Measurements from ENCODE around the gene INS. TPM values are rescaled to one million over a fixed set of nuclear protein-coding genes. Genes with fewer than 3 reads are reported as not detected.
A peak's percentile ranks its signal among the peaks of the same experiment; 100 is the strongest.

Gene INS
- total and polyA plus RNA-seq, 2 of the 13 experiments (the other 11 are each of a cell fraction or from before 2014, with no cell fraction given): not detected

DNA sequence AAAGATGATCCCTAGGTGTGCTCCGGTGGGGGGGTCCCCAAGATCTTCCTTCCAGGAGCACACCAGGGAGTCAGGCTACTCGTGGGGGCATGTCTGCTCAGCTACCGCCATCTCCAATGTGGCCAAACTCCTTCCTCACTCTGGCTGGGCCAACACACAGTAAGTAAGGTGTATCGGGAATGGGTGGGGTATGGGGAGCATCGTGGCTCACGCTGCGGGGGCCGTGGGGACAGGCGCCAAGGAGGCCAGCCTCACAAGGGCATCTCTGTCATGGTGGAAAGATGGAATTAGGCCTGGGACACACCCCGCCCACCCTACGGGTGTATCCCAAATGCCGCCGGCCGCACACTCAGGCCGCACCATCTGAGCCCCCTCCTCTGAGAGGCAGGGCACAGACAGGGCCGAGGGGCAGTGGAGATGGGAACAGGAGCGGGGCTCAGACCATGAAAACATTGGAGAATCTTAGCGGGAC, 30.1 kb downstream of the INS start (continued):
- TF ChIP-seq, protein P1, sequence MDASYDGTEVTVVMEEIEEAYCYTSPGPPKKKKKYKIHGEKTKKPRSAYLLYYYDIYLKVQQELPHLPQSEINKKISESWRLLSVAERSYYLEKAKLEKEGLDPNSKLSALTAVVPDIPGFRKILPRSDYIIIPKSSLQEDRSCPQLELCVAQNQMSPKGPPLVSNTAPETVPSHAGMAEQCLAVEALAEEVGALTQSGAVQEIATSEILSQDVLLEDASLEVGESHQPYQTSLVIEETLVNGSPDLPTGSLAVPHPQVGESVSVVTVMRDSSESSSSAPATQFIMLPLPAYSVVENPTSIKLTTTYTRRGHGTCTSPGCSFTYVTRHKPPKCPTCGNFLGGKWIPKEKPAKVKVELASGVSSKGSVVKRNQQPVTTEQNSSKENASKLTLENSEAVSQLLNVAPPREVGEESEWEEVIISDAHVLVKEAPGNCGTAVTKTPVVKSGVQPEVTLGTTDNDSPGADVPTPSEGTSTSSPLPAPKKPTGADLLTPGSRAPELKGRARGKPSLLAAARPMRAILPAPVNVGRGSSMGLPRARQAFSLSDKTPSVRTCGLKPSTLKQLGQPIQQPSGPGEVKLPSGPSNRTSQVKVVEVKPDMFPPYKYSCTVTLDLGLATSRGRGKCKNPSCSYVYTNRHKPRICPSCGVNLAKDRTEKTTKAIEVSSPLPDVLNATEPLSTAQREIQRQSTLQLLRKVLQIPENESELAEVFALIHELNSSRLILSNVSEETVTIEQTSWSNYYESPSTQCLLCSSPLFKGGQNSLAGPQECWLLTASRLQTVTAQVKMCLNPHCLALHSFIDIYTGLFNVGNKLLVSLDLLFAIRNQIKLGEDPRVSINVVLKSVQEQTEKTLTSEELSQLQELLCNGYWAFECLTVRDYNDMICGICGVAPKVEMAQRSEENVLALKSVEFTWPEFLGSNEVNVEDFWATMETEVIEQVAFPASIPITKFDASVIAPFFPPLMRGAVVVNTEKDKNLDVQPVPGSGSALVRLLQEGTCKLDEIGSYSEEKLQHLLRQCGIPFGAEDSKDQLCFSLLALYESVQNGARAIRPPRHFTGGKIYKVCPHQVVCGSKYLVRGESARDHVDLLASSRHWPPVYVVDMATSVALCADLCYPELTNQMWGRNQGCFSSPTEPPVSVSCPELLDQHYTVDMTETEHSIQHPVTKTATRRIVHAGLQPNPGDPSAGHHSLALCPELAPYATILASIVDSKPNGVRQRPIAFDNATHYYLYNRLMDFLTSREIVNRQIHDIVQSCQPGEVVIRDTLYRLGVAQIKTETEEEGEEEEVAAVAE (CRISPR knock-in tag; IDR thresholded peaks at IDR 0.05; ENCODE audit: borderline replicate concordance): no peak; the same call in 1 of the 2 replicates
- TF ChIP-seq, protein P2, sequence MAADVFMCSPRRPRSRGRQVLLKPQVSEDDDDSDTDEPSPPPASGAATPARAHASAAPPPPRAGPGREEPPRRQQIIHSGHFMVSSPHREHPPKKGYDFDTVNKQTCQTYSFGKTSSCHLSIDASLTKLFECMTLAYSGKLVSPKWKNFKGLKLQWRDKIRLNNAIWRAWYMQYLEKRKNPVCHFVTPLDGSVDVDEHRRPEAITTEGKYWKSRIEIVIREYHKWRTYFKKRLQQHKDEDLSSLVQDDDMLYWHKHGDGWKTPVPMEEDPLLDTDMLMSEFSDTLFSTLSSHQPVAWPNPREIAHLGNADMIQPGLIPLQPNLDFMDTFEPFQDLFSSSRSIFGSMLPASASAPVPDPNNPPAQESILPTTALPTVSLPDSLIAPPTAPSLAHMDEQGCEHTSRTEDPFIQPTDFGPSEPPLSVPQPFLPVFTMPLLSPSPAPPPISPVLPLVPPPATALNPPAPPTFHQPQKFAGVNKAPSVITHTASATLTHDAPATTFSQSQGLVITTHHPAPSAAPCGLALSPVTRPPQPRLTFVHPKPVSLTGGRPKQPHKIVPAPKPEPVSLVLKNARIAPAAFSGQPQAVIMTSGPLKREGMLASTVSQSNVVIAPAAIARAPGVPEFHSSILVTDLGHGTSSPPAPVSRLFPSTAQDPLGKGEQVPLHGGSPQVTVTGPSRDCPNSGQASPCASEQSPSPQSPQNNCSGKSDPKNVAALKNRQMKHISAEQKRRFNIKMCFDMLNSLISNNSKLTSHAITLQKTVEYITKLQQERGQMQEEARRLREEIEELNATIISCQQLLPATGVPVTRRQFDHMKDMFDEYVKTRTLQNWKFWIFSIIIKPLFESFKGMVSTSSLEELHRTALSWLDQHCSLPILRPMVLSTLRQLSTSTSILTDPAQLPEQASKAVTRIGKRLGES (CRISPR knock-in tag; IDR thresholded peaks at IDR 0.05; ENCODE audit: borderline replicate concordance): no peak
- TF ChIP-seq, protein P3, sequence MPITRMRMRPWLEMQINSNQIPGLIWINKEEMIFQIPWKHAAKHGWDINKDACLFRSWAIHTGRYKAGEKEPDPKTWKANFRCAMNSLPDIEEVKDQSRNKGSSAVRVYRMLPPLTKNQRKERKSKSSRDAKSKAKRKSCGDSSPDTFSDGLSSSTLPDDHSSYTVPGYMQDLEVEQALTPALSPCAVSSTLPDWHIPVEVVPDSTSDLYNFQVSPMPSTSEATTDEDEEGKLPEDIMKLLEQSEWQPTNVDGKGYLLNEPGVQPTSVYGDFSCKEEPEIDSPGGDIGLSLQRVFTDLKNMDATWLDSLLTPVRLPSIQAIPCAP (CRISPR knock-in tag; IDR thresholded peaks at IDR 0.05; ENCODE audit: low read depth): no peak
- TF ChIP-seq MBNL3 (CRISPR knock-in tag; conservative IDR thresholded peaks at IDR 0.05) (no peak), ZIK1 (CRISPR knock-in tag; IDR thresholded peaks at IDR 0.05; ENCODE audit: borderline replicate concordance, low read depth) (no peak), ZNF790 (CRISPR knock-in tag; IDR thresholded peaks at IDR 0.05; ENCODE audit: borderline replicate concordance) (no peak; the same call in none of the 2 replicates), PRPF4 (IDR thresholded peaks at IDR 0.05; ENCODE audit: low read depth, low read length, poor library complexity, severe bottlenecking) (no peak), ISL2 (CRISPR knock-in tag; IDR thresholded peaks at IDR 0.05) (no peak), ISX (CRISPR knock-in tag; conservative IDR thresholded peaks at IDR 0.05) (no peak), ERF (CRISPR knock-in tag; IDR thresholded peaks at IDR 0.05) (no peak), ZNF674 (CRISPR knock-in tag; IDR thresholded peaks at IDR 0.05; ENCODE audit: low read depth) (no peak), JUND (CRISPR knock-in tag; IDR thresholded peaks at IDR 0.05) (no peak; the same call in 1 of the 2 replicates), MXD4 (CRISPR knock-in tag; IDR thresholded peaks at IDR 0.05) (peak; percentile 33; the same call in 1 of the 2 replicates), JDP2 (CRISPR knock-in tag; IDR thresholded peaks at IDR 0.05; ENCODE audit: borderline replicate concordance) (peak; percentile 28; the same call in 1 of the 2 replicates), ZNF724P (CRISPR knock-in tag; IDR thresholded peaks at IDR 0.05; ENCODE audit: borderline replicate concordance) (no peak), NFYC (CRISPR knock-in tag; IDR thresholded peaks at IDR 0.05) (no peak), ZNF605 (CRISPR knock-in tag; IDR thresholded peaks at IDR 0.05) (peak; percentile 72; the same call in 1 of the 2 replicates)
- TF ChIP-seq, protein P4, sequence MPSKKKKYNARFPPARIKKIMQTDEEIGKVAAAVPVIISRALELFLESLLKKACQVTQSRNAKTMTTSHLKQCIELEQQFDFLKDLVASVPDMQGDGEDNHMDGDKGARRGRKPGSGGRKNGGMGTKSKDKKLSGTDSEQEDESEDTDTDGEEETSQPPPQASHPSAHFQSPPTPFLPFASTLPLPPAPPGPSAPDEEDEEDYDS (CRISPR knock-in tag; IDR thresholded peaks at IDR 0.05): no peak
- TF ChIP-seq, protein P5, sequence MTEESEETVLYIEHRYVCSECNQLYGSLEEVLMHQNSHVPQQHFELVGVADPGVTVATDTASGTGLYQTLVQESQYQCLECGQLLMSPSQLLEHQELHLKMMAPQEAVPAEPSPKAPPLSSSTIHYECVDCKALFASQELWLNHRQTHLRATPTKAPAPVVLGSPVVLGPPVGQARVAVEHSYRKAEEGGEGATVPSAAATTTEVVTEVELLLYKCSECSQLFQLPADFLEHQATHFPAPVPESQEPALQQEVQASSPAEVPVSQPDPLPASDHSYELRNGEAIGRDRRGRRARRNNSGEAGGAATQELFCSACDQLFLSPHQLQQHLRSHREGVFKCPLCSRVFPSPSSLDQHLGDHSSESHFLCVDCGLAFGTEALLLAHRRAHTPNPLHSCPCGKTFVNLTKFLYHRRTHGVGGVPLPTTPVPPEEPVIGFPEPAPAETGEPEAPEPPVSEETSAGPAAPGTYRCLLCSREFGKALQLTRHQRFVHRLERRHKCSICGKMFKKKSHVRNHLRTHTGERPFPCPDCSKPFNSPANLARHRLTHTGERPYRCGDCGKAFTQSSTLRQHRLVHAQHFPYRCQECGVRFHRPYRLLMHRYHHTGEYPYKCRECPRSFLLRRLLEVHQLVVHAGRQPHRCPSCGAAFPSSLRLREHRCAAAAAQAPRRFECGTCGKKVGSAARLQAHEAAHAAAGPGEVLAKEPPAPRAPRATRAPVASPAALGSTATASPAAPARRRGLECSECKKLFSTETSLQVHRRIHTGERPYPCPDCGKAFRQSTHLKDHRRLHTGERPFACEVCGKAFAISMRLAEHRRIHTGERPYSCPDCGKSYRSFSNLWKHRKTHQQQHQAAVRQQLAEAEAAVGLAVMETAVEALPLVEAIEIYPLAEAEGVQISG (CRISPR knock-in tag; IDR thresholded peaks at IDR 0.05): no peak

Data from HepG2 (cell line).